Thoracic aorta (tissue), 2 donors: Measurements from ENCODE around the gene C6orf89. TPM values are rescaled to one million over a fixed set of nuclear protein-coding genes. Genes with fewer than 3 reads are reported as not detected.

Source experiments
- ATAC-seq: fragments of 150-250 bp; one replicate; pipeline ENCODE4 v1.8.0; 2017; ENCODE audit warnings: low read depth; ENCODE audit not compliant: insufficient number of reproducible peaks, low FRiP score
- DNase-seq: peaks from one replicate; pipeline ENCODE4 v3.0.0-alpha.2; 2020; ENCODE audit warnings: low spot score
- H3K27ac ChIP-seq, 2 donors: fragments of 200-600 bp; sonication (generic); 1 replicate in 1 of 2; 2 replicates in 1 of 2; pipeline ENCODE4 v1.5.1; 2016; ENCODE audit warnings: mild to moderate bottlenecking in 2 of 2, moderate library complexity in 2 of 2
- H3K27me3 ChIP-seq: fragments of 200-600 bp; sonication (generic); replicated peaks from 2 replicates; pipeline ENCODE4 v1.6.0; 2016; ENCODE audit warnings: mild to moderate bottlenecking; ENCODE audit not compliant: insufficient read depth
- H3K36me3 ChIP-seq: fragments of 200-600 bp; sonication (generic); one replicate; pipeline ENCODE4 v1.5.1; 2016
- H3K4me1 ChIP-seq, 2 donors: fragments of 200-600 bp; sonication (generic); 1 replicate in 1 of 2; 2 replicates in 1 of 2; pipeline versions ENCODE4 v1.5.1 to v1.6.0; 2016; ENCODE audit warnings: low read depth in 2 of 2, mild to moderate bottlenecking in 1 of 2; ENCODE audit not compliant: control insufficient read depth in 1 of 2
- H3K4me3 ChIP-seq: fragments of 200-600 bp; sonication (generic); 2 replicates; pipeline ENCODE4 v1.5.1; 2016; ENCODE audit warnings: mild to moderate bottlenecking
- H3K9me3 ChIP-seq: fragments of 200-600 bp; sonication (generic); 2 replicates; pipeline ENCODE4 v1.5.1; 2016
- CTCF ChIP-seq: fragments of 200-600 bp; sonication (generic); IDR thresholded peaks from one replicate; pipeline ENCODE4 v1.5.1; 2019; ENCODE audit warnings: antibody characterized with exemption
- total RNA-seq, 2 donors: library from RNA; depleted of rRNA; stranded (reverse); fragments of >200 nt; gene quantifications; one replicate each; pipeline versions ENCODE4 v1.1.0 to v1.2.3, GENCODE V29; 2016

Gene C6orf89
- total RNA-seq, 2 donors from 2014 or later: 53.6 to 60.9 TPM

DNA sequence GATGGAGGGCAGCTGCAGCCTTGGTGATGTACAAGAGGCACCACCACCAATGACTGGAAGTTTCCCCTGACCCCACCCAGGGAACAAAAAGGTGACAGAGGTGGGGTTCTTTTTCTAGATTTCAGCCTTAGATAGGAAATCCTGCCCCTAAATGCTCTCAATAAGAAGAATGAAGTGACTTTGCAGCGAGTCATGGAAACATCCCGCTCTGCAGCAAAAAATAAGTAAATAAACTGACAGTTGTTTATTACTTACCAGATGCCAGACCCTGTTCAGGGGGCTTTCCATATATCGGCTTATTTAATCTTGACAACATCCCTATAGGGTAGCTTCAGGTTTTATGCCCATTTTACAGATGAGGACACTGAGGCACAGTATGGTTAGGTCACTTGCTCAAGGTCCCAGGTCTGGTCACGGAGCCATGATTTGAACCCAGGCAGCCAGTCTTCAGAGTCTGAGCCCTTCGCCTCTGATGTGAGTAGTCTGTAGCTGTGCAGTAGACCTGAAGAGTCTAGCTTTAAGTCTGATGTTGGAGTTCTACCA lies 19.2 kb downstream of the C6orf89 start:
- H3K27ac ChIP-seq: no peak overlapping the region
- no peak for TF ChIP-seq CTCF
- H3K4me3 ChIP-seq: no peak overlapping the region
- no peaks in the 10 kb centered on the region for H3K9me3 ChIP-seq
- no peaks in the 10 kb centered on the region for H3K27me3 ChIP-seq
- DNase-seq (no peak), ATAC-seq (no peak)
- H3K4me1 ChIP-seq: peaks cover 29 to 33% of the 10 kb centered on the region in 2 donors
- H3K36me3 ChIP-seq: peaks cover 12% of the 10 kb centered on the region

GRCh38 chr6:36906539-36907325 lies 21.0 kb downstream of the C6orf89 start:
- DNase-seq (no peak), ATAC-seq (no peak)
- Histone ChIP-seq H3K27me3 (no peaks in the 10 kb centered on the region), H3K4me1 (peaks cover 29 to 33% of the 10 kb centered on the region in 2 donors), H3K27ac (peak overlapping the region; percentile 47 to 58), H3K4me3 (no peak overlapping the region), H3K36me3 (peaks cover 9% of the 10 kb centered on the region), H3K9me3 (no peaks in the 10 kb centered on the region)
- TF ChIP-seq CTCF: no peak

DNA sequence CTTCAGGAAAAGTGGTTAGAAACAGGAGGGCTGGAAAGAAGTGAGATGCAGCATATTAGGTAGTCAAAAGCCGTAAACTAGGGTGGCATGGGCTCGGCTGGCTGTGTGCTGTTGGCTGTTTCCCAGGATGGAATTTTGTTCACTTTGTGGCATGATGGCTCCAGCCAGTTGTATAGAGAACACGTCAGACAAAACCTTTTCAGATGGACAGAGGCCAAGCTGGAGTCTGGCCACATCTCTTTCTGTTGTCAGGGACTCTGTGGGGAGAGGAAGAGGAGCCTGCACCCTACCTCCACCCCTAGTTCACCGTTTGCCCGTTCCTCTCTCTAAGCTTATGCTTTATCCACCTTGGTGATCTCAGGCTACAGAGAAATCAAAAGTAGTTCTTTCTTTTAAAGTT lies 22.0 kb downstream of the C6orf89 start:
- no peak for ATAC-seq
- no peak for DNase-seq
- peak overlapping the region; percentile 47 to 58 for H3K27ac ChIP-seq
- H3K4me3 ChIP-seq: peak overlapping the region; percentile 7
- H3K9me3 ChIP-seq: no peaks in the 10 kb centered on the region
- no peak for TF ChIP-seq CTCF
- peaks cover 29 to 33% of the 10 kb centered on the region in 2 donors for H3K4me1 ChIP-seq
- peaks cover 10% of the 10 kb centered on the region for H3K36me3 ChIP-seq
- H3K27me3 ChIP-seq: no peaks in the 10 kb centered on the region

DNA sequence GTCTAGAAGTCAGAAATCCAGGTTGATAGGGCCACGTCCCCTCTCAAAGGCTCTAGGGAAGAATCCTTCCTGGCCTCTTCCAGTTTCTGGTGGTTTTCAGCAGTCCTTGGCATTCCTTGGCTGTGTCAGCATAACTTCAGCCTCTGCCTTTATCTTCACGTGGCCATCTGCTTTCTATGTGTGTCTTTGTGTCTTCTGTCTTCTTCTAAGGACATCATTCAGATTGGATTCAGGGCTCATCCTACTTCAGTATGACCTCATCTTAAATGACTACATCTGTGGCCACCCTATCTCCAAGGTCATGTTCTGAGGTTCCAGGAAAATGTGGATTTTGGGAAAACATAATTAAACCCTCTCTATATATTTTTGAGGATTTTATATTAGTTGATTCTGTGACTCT lies 23.0 kb downstream of the C6orf89 start:
- Histone ChIP-seq H3K27me3 (no peaks in the 10 kb centered on the region), H3K9me3 (no peaks in the 10 kb centered on the region), H3K4me3 (no peak overlapping the region), H3K36me3 (peaks cover 10% of the 10 kb centered on the region), H3K27ac (no peak overlapping the region), H3K4me1 (peaks cover 29 to 33% of the 10 kb centered on the region in 2 donors)
- ATAC-seq: no peak
- no peak for DNase-seq
- no peak for TF ChIP-seq CTCF

DNA sequence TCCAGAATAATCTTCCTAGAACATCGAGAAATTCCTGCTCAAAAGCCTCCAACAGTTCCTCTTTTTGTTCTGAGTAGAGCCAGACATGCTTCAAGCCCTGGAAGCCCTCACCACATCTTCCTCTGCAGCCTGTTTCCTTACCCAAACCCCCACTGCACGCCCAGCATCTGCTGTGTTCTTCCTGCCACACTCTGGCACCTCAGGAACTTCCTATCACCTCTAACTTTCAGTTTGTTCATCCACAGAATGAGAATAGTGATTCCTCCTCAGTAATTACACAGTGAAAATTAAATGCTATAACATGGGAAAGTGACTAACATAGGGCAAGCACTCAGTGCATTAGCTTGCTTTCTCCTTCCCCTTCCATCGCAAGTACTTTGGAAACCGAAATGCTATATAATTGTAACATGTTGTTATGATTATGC lies 26.3 kb downstream of the C6orf89 start:
- ATAC-seq (no peak), DNase-seq (no peak)
- no peak overlapping the region for H3K27ac ChIP-seq
- no peak overlapping the region for H3K4me3 ChIP-seq
- no peaks in the 10 kb centered on the region for H3K9me3 ChIP-seq
- TF ChIP-seq CTCF: no peak
- H3K4me1 ChIP-seq: peaks cover 15 to 25% of the 10 kb centered on the region in 2 donors
- H3K27me3 ChIP-seq: no peaks in the 10 kb centered on the region
- H3K36me3 ChIP-seq: peaks cover 21% of the 10 kb centered on the region
